Measurements from ENCODE around the gene TAOK3.

Gene TAOK3

DNA sequence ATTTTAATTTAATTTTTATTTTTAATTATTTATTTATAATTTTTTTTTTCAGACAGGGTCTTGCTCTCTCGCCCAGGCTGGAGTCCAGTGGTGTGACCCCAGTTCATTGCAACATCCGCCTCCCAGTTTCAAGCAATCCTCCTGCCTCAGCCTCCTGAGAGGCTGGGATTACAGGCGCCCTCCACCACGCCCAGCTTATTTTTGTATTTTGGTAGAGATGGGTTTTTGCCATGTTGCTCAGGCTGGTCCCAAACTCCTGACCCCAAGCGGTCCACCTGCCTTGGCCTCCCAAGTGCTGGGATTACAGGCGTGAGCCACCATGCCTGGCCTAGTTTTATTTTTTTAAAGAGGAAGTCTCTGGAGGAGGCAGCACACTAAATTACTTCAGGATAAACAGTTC, 250.4 kb downstream of the TAOK3 start:
- DNase-seq (ENCODE audit: low read depth, low spot score) = no peak
- H3K4me3 ChIP-seq (ENCODE audit: low read length) = no peak overlapping the region

DNA sequence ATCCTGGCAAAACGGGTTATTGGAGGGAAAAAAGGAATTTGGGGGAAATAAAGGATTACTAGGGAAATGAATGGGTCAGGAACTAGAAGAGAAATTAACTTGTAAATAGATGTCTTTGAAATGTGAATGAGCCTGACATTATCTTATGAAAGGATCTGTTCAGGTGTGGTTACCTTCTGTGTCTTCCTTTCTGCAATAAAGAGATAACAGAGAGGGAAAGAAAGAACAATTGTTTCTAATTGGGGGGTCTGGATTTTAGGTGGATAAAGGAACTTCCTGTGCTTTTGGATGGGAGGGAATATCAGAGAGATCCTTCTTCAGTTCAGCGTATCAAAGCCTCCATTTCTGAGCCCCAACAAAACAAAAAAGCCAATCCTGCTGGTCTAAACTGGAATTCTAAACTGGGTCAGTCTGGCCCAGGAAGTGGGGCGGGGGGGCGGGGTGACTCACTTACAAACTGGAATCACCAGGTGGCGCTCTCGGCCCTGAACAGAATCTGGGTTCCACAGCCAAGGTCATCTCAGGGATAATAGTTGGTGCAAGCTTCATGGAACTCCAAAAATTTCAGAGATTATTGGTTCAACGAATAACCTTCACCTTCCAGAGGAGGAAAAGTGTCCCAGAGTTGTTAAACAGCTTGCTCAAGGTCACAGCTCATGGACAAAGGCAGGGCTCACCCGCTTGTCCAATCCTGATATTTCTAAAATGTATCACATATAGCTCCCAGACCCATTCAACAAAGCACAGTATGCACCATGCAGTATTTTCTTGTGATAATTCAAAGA, 251.9 kb downstream of the TAOK3 start:
- DNase-seq (ENCODE audit: low read depth, low spot score) = no peak
- no peak overlapping the region for H3K4me3 ChIP-seq (ENCODE audit: low read length)

DNA sequence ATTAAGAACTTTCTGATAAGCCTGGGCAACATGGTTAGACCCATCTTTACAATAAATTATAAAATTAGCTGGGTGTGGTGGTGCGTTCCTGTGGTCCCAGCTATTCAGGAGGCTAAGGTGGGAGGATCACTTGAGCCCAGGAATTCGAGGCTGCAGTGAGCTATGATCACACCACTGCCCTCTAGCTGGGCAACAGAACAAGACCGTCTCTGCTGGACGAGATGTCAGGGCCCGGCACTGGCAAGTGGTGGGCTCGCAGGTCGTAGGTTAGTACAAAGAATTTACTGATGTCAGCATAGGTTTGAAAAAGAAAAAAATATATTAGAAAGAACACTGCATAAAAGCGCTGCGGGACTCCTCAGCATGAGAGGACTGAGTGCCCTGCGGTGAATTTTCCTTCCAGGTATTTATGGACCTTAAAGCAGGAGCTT, 253.2 kb downstream of the TAOK3 start:
- no peak overlapping the region for H3K4me3 ChIP-seq (ENCODE audit: low read length)

DNA sequence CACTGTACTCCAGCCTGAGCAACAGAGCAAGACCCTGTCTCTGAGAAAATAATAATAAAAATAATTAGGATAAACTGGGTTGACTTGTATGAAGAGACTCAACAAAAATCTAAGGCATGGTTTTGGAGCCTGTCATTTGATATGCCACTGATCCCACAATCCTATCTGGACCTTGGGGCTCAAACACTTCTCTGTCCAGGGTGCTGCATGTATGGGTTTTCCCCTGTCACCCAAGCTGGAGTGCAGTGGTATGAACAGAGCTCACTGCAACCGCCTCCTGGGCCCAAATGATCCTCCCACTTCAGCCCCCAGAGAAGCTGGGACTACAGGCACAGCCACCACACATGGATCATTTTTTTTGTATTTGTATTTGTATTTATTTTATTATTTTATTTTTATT, 263.6 kb downstream of the TAOK3 start:
- no peak for DNase-seq (ENCODE audit: low read depth, low spot score)
- H3K4me3 ChIP-seq (ENCODE audit: low read length) = no peak overlapping the region

More for the DNA sequence above, 253.2 kb downstream of the TAOK3 start:
- DNase-seq (ENCODE audit: low read depth, low spot score) = no peak

DNA sequence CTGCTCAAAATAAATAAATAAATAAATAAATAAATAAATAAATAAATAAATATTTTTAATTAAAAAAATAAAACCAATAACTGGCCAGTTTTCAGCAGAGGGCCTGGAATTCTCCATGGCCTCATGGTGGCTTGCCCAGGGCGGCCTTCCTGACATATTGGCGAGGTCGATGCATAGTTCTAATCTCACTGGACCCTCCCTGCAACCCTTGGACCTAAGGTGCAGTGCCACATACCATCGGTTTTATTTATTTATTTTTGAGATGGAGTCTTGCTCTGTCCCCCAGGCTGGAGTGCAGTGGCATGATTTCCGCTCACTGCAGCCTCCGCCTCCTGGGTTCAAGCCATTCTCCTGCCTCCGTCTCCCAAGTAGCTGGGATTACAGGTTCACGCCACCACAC, 265.0 kb downstream of the TAOK3 start:
- DNase-seq (ENCODE audit: low read depth, low spot score) = no peak
- no peak overlapping the region for H3K4me3 ChIP-seq (ENCODE audit: low read length)

DNA sequence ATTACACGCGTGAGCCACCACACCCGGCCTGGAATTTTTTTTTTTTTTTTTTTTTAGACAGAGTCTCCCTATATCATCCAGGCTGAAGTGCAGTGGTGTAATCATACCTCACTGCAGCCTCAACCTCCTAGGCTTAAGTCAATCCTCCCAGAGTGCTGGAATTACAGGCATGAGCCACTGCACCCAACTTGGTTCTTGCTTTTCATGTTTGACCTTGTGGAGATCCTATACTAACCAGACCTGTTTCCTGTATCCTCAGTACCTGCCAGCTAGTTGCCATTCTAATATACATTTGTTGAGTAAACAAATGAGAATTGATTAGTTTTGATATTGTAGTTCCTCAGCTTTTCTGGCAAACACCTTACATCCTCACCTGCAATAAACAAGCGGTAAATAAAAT, 265.7 kb downstream of the TAOK3 start:
- no peak for DNase-seq (ENCODE audit: low read depth, low spot score)
- no peak overlapping the region for H3K4me3 ChIP-seq (ENCODE audit: low read length)

DNA sequence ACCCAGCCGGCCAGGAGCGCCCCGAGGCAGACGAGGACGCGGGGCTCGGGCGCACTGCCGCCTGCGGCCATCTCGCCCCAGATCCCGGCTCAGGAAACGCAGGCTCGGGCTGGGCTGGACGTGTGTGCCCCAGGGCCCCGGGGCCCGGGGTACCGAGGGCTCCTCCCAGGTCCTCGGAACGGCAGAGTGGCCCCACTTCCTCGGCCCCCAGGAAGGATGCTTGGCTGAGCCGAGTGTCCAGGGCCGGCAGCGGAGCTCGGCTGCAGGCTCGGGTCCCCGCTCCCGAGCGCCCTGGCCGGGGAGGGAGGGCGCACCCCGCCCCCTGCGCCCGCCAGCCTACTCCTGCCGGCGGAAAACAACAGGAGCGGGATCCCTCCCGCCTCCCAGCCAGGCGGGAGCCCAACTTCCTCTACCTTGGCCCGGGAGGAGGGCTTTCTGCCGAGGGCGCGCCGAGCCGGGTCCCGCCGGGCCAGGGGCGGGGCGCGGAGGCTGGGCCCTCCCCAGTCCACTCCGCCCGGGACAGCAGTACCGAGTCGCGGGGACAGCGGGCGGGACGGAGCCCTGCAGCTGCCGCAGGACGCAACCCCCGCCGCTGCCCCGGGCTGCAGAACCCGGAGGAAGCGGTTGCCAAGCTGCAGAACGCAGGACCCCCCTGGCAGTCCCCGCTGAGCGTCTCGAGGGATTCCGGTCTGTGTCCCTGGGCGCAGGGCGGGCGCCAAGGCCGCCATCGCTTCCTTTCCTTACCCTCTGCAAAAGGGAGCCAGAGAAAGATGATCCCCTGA, 268.9 kb downstream of the TAOK3 start, which contains the start of gene VSIG10:
VSIG10 (minus strand) TSS at position 411 of the 782 bp plus-strand sequence; CDS start at position 71, 340 bp downstream.
- DNase-seq (ENCODE audit: low read depth, low spot score) = peak; percentile 29
- peak within 1 kb of the TSS; percentile 70 for H3K4me3 ChIP-seq (ENCODE audit: low read length)

DNA sequence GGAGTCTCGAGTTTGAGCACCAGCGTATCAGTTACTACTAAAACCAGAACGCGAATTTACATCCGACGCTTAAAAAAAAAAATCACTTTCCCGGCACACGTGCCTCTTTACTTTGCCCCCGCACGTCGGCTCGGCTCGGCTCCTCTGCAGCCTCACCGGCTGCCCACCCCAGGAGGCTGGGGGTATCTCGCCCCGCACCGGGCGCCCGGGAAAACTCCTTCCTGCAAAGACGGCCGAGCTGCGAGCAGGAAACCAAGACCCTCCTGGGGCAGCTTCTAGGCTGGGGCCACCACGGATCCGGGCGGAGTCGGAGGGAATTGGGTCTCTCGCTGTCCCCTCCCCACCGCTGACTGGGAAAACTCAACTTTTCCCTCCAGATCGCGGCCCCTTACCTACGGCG, 269.5 kb downstream of the TAOK3 start:
- peak; percentile 28 for DNase-seq (ENCODE audit: low read depth, low spot score)
- H3K4me3 ChIP-seq (ENCODE audit: low read length) = peak overlapping the region; percentile 70

DNA sequence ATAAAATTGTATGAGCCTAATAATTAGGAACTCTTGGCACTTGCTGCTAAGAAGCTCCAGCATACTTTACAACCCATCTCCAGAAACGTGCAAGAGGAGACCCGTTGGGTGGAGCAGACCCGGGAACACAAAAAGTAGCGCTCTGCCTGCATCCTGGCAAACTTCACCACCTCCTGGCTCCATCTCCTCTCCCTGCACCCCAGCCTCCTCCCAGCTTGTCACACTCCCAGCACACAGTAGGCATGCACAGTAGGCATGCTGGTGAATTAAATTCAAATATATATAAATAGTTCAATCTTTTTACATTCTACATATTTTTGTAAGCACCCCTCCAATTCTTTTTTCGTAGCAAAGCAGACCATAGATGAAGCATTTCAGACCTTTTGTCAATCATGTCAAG, 270.1 kb downstream of the TAOK3 start:
- peak overlapping the region; percentile 70 for H3K4me3 ChIP-seq (ENCODE audit: low read length)
- no peak for DNase-seq (ENCODE audit: low read depth, low spot score)

DNA sequence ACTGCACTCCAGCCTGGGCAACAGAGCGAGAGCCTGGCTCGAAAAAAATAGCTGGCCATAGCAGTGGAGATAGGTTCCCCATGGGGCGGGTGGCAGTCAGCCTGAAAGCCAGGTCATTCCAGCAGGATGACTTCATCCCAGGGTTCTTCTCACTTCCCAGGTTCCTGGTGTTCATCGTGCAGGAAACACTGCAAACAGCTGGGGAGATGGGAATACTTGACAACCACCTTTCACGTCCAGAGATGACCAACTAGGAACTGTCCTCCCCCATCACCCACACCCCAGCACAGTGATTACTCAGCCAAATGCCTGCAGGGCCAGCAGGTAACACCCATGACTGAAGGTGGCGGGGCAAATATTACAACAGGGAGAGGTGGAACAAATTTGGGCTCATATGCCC, 270.6 kb downstream of the TAOK3 start:
- DNase-seq (ENCODE audit: low read depth, low spot score) = no peak
- H3K4me3 ChIP-seq (ENCODE audit: low read length) = no peak overlapping the region

DNA sequence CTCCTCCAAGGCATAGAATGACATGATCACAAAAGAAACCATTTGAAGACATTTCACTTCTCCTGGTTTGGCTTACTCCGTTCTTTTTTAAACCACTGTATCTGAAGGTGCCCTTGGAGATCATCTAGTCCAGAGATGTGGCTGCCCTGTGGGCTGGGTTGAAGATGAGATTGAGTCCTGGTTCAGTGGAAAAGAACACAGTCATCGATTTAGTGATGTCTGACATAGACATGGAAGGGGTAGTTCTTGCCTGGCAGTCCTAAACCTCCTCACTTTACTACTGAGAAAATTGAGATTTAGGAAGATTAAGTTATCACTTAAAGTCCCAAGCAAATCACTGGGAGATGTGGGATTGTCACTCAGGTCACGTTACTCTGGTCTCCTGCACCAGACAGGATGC, 271.7 kb downstream of the TAOK3 start:
- no peak for DNase-seq (ENCODE audit: low read depth, low spot score)
- H3K4me3 ChIP-seq (ENCODE audit: low read length) = no peak overlapping the region

All from Jurkat, Clone E6-1 (cell line).